ENCODE data around the gene WBP1L.

- TF ChIP-seq CTCF (conservative IDR thresholded peaks at IDR 0.05; ENCODE audit: low read depth in 2 of 2) = no peak
- no peak for TF ChIP-seq EZH2 (IDR thresholded peaks at IDR 0.05; ENCODE audit: low read depth, unreplicated experiment)
- TF ChIP-seq ETS1 (IDR thresholded peaks at IDR 0.05) = no peak
- no peak for TF ChIP-seq EZH2phosphoT487 (IDR thresholded peaks at IDR 0.05; ENCODE audit: unreplicated experiment)
- TF ChIP-seq JUNB (IDR thresholded peaks at IDR 0.05; ENCODE audit: unreplicated experiment) = no peak
- TF ChIP-seq ZNF462 (CRISPR knock-in tag; IDR thresholded peaks at IDR 0.05) = no peak
- no peak for TF ChIP-seq POLR2AphosphoS5 (IDR thresholded peaks at IDR 0.05; ENCODE audit: low read depth)
These were observed 58.2 kb downstream of the WBP1L start for GRCh38 chr10:102801978-102802377.
